ENCODE measurements around the gene SNX24.

Gene SNX24

DNA sequence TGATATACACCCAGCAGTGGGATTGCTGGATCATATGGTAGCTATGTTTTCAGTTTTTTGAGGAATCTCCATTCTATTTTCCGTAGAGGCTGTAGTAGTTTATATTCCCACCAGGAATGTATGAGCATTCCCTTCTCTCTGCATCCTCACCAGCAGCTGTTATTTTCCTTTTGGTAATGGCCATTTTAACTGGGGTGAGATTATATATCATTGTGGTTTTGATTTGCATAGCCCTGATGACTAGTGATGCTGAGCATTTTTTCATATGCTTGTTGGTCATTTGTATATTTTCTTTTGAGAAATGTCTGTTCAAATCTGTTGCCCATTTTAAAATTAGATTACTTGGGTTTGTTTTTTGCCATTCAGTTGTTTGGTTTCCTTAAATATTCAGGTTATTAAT lies 202.3 kb downstream of the SNX24 start:
- TF ChIP-seq CTCF (IDR thresholded peaks at IDR 0.05; ENCODE audit: insufficient read depth, low read length, poor library complexity, severe bottlenecking), result no peak
- H3K36me3 ChIP-seq (ENCODE audit: control insufficient read depth, insufficient read depth, low read length), result no peaks in the 10 kb centered on the region
- DNase-seq (ENCODE audit: extremely low read depth, insufficient read length), result no peak
- H3K27me3 ChIP-seq (replicated peaks; ENCODE audit: control insufficient read depth, insufficient read depth, low read length), result no peaks in the 10 kb centered on the region
- no peak overlapping the region for H3K4me3 ChIP-seq (replicated peaks; ENCODE audit: low read depth, low read length)

GRCh38 chr5:123051206-123051605 lies 205.8 kb downstream of the SNX24 start:
- no peaks in the 10 kb centered on the region for H3K27me3 ChIP-seq (replicated peaks; ENCODE audit: control insufficient read depth, insufficient read depth, low read length)
- no peak for DNase-seq (ENCODE audit: extremely low read depth, insufficient read length)
- no peak for TF ChIP-seq CTCF (IDR thresholded peaks at IDR 0.05; ENCODE audit: insufficient read depth, low read length, poor library complexity, severe bottlenecking)
- H3K4me3 ChIP-seq (replicated peaks; ENCODE audit: low read depth, low read length), result no peak overlapping the region
- no peaks in the 10 kb centered on the region for H3K36me3 ChIP-seq (ENCODE audit: control insufficient read depth, insufficient read depth, low read length)

All from GM06990 (cell line).